B cell (primary cell): ENCODE measurements around the gene SLC66A1. TPM values are rescaled to one million over a fixed set of nuclear protein-coding genes. Genes with fewer than 3 reads are reported as not detected.

Experiments used
- ATAC-seq: fragments of 200-7000 bp; cut with Tn5 transposase; one replicate; pipeline ENCODE4 v1.10.0; 2021; ENCODE audit warnings: low read depth, mild to moderate bottlenecking, moderate number of reproducible peaks, moderate library complexity
- CTCF ChIA-PET: fragments of 350-600 bp; sonication (Branson Sonifier 250); formaldehyde crosslinking; loops from one replicate; lab custom pipeline; 2021; ENCODE audit warnings: antibody characterized with exemption, inconsistent platforms; lab: Charles Lee
- POLR2A ChIA-PET: fragments of 350-600 bp; sonication (Branson Sonifier 250); formaldehyde crosslinking; loops from one replicate; lab custom pipeline; 2021; ENCODE audit warnings: antibody characterized with exemption; lab: Charles Lee
- DNase-seq: peaks from one replicate; pipeline ENCODE4 v3.0.0; 2013
- H2AFZ ChIP-seq: 2 replicates; pipeline ENCODE4 v1.6.1; 2012; ENCODE audit warnings: mild to moderate bottlenecking, low read depth, low read length; ENCODE audit not compliant: insufficient read depth, poor library complexity, severe bottlenecking
- H3K27ac ChIP-seq, 2 donors: 1 replicate in 1 of 2; 2 replicates in 1 of 2; pipeline ENCODE4 v1.5.1; 2012 to 2013; ENCODE audit warnings: low read length in 2 of 2, mild to moderate bottlenecking in 2 of 2, moderate library complexity in 1 of 2
- H3K27me3 ChIP-seq, 4 experiments: fragments of 200-600 bp in 1 of 4; sonication (generic) in 1 of 4; replicated peaks in 1 of 4; 1 replicate in 2 of 4; 2 replicates in 2 of 4; pipeline versions ENCODE4 v1.6.1 to v1.7.0; 2013 to 2016; ENCODE audit warnings: low read length in 3 of 4, mild to moderate bottlenecking in 2 of 4, mixed read lengths in 1 of 4, moderate library complexity in 1 of 4; ENCODE audit not compliant: insufficient read depth in 4 of 4, control insufficient read depth in 3 of 4; ENCODE audit errors: control extremely low read depth in 1 of 4
- H3K36me3 ChIP-seq, 2 experiments: replicated peaks in 1 of 2; 1 replicate in 1 of 2; 2 replicates in 1 of 2; pipeline versions ENCODE4 v1.6.1 to v1.7.1; 2013; ENCODE audit warnings: low read length in 1 of 2; ENCODE audit not compliant: insufficient read depth in 2 of 2, control insufficient read depth in 1 of 2; ENCODE audit errors: control extremely low read depth in 1 of 2, extremely low read depth in 1 of 2
- H3K4me1 ChIP-seq, 2 donors: fragments of 200-600 bp in 1 of 2; sonication (generic) in 1 of 2; 1 replicate in 1 of 2; 2 replicates in 1 of 2; pipeline versions ENCODE4 v1.5.1 to v1.6.1; 2013 to 2017; ENCODE audit warnings: low read length in 2 of 2; ENCODE audit not compliant: control insufficient read depth in 2 of 2, insufficient read depth in 2 of 2
- H3K4me2 ChIP-seq: replicated peaks from 2 replicates; pipeline ENCODE3; 2012; ENCODE audit warnings: mild to moderate bottlenecking, low read depth, low read length; ENCODE audit not compliant: poor library complexity, severe bottlenecking
- H3K4me3 ChIP-seq, 5 experiments: fragments of 200-600 bp in 1 of 5; sonication (generic) in 1 of 5; 1 replicate in 3 of 5; 2 replicates in 2 of 5; pipeline versions ENCODE4 v1.5.1 to v1.7.0; 2011 to 2016; ENCODE audit warnings: low read length in 4 of 5, mild to moderate bottlenecking in 4 of 5, low read depth in 2 of 5, control low read depth in 1 of 5, moderate library complexity in 1 of 5; ENCODE audit not compliant: insufficient read depth in 1 of 5; ENCODE audit errors: control extremely low read depth in 1 of 5, extremely low read depth in 1 of 5
- H3K79me2 ChIP-seq: fragments of 200-600 bp; sonication (generic); one replicate; pipeline ENCODE4 v1.6.0; 2016; ENCODE audit warnings: low read length; ENCODE audit not compliant: control insufficient read depth, insufficient read depth
- H3K9ac ChIP-seq: fragments of 200-600 bp; sonication (generic); 2 replicates; pipeline ENCODE4 v1.6.1; 2017; ENCODE audit warnings: mild to moderate bottlenecking, low read length, moderate library complexity
- H3K9me3 ChIP-seq, 3 donors: one replicate each; pipeline versions ENCODE4 v1.6.1 to v1.7.1; 2013; ENCODE audit warnings: low read length in 2 of 3; ENCODE audit not compliant: control insufficient read depth in 2 of 3, insufficient read depth in 1 of 3; ENCODE audit errors: control extremely low read depth in 1 of 3
- H4K20me1 ChIP-seq: 2 replicates; pipeline ENCODE4 v1.6.0; 2012; ENCODE audit warnings: mild to moderate bottlenecking, low read length; ENCODE audit not compliant: insufficient read depth, control insufficient read depth, poor library complexity, severe bottlenecking
- H3K27ac Mint-ChIP-seq: one replicate; pipeline ENCODE4 v1.8.0; 2021; ENCODE audit warnings: mixed read lengths
- H3K27me3 Mint-ChIP-seq: one replicate; pipeline ENCODE4 v1.8.0; 2021; ENCODE audit warnings: mixed read lengths
- H3K4me1 Mint-ChIP-seq: one replicate; pipeline ENCODE4 v1.8.0; 2021; ENCODE audit warnings: mixed read lengths
- H3K4me3 Mint-ChIP-seq: one replicate; pipeline ENCODE4 v1.8.0; 2021; ENCODE audit warnings: mixed read lengths
- H3K9me3 Mint-ChIP-seq: one replicate; pipeline ENCODE4 v1.8.0; 2022; ENCODE audit warnings: mixed read lengths; ENCODE audit not compliant: insufficient read depth
- CTCF ChIP-seq: fragments of 200-600 bp; IDR thresholded peaks from one replicate; pipeline ENCODE4 v1.8.0; 2022; ENCODE audit warnings: antibody characterized with exemption, mild to moderate bottlenecking
- EZH2 ChIP-seq: IDR thresholded peaks from 2 replicates; pipeline ENCODE4 v1.6.1; 2012; ENCODE audit warnings: borderline replicate concordance, low read depth, mild to moderate bottlenecking, moderate library complexity, low read length; ENCODE audit not compliant: insufficient read depth, poor library complexity, severe bottlenecking
- WGBS: methylation state at CpG from one replicate; pipeline ENCODE4 v1.1.5; 2013; ENCODE audit warnings: missing lambda C conversion rate; ENCODE audit not compliant: insufficient coverage; 5-methylcytosine and 5-hydroxymethylcytosine counted together
- intact Hi-C: fragments of 100-400 bp; cut with micrococcal nuclease; formaldehyde crosslinking; loops from one replicate; pipeline ENCODE4 v1.10.0; 2022
- polyA plus RNA-seq: library from polyadenylated mRNA; depleted of rRNA; stranded (reverse); fragments of >200 nt; gene quantifications from 2 replicates; pipeline ENCODE4 v1.2.3, GENCODE V29; 2012
- total RNA-seq, 2 donors: library from RNA; stranded (reverse); fragments of 120-200 nt in 1 of 2; gene quantifications; 1 replicate in 1 of 2; 2 replicates in 1 of 2; pipeline versions ENCODE4 v1.2.3 to v1.2.4, GENCODE V29; 2013 to 2022

SLC66A1 gene
- total and polyA plus RNA-seq, 2 donors (not counting 1 experiment from before 2014, with no cell fraction given) = 24.4 to 26.8 TPM

GRCh38 chr1:19357299-19357986, 45.3 kb downstream of the SLC66A1 start:
- TF ChIP-seq CTCF = no peak
- no peak for TF ChIP-seq EZH2
- Histone ChIP-seq H2AFZ (no peak overlapping the region), H3K9ac (no peak overlapping the region), H3K27ac (no peak overlapping the region), H4K20me1 (peaks cover 61% of the 10 kb centered on the region), H3K27me3 (no peaks in the 10 kb centered on the region), H3K4me1 (no peaks in the 10 kb centered on the region), H3K4me3 (no peak overlapping the region), H3K36me3 (peaks cover 2 to 57% of the 10 kb centered on the region in 2 experiments), H3K4me2 (no peak overlapping the region), H3K9me3 (no peaks in the 10 kb centered on the region), H3K79me2 (peaks cover 33% of the 10 kb centered on the region)
- no peaks in the 10 kb centered on the region for H3K27me3 Mint-ChIP-seq
- DNase-seq (no peak), ATAC-seq (no peak)
- no peak overlapping the region for H3K27ac Mint-ChIP-seq
- ChIA-PET POLR2A (no interaction called here), CTCF (no interaction called here)
- H3K4me1 Mint-ChIP-seq = peaks cover 9% of the 10 kb centered on the region
- 95% methylated on average over 7 of the region's 13 CpGs for WGBS
- H3K4me3 Mint-ChIP-seq = no peak overlapping the region
- H3K9me3 Mint-ChIP-seq = no peaks in the 10 kb centered on the region
- intact Hi-C loops = no loop called here

GRCh38 chr1:19358710-19359109, 46.6 kb downstream of the SLC66A1 start:
- Mint-ChIP-seq H3K9me3 (no peaks in the 10 kb centered on the region), H3K4me3 (no peak overlapping the region), H3K27ac (no peak overlapping the region), H3K4me1 (peaks cover 9% of the 10 kb centered on the region), H3K27me3 (no peaks in the 10 kb centered on the region)
- Histone ChIP-seq H3K79me2 (peaks cover 36% of the 10 kb centered on the region), H4K20me1 (peaks cover 57% of the 10 kb centered on the region), H3K27me3 (no peaks in the 10 kb centered on the region), H3K4me2 (no peak overlapping the region), H3K9me3 (no peaks in the 10 kb centered on the region), H3K4me1 (no peaks in the 10 kb centered on the region), H3K27ac (no peak overlapping the region), H3K36me3 (peaks cover 2 to 44% of the 10 kb centered on the region in 2 experiments), H3K9ac (no peak overlapping the region), H3K4me3 (no peak overlapping the region), H2AFZ (no peak overlapping the region)
- no peak for TF ChIP-seq CTCF
- TF ChIP-seq EZH2 = no peak
- ChIA-PET POLR2A (interaction anchor here (0.7 kb wide), 1 partner anchor 74 kb away, joined by 4 read pairs; no protein-coding TSS in a partner anchor), CTCF (no interaction called here)
- intact Hi-C loops = no loop called here
- 96% methylated on average over 6 of the region's 8 CpGs for WGBS
- ATAC-seq (no peak), DNase-seq (no peak)
